ENCODE measurements around the gene FLYWCH1.

The FLYWCH1 gene

GRCh38 chr16:2955438-2955778, 43.7 kb downstream of the FLYWCH1 start:
- DNase-seq = no peak

GRCh38 chr16:2955779-2956578, 44.2 kb downstream of the FLYWCH1 start:
- no peak for DNase-seq

DNA sequence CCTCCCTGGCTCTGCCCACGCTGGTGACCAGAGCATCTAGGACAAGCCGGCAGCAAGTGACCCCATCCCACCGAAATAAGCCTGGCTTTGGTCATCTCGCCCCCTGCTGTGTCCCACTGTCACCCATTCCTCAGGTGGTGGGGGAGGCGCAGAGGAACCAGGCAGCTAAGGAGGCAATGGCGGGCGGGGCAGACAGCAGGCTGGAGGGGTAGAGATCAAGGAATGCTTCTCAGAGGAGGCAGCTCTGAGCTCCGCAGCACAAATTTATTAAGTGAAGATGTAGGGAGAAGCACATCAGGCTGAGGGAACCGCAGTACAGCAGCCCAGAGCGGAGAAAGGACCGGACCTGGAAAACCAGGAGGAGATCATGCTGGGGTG, 44.8 kb downstream of the FLYWCH1 start:
- no peak for DNase-seq

- peak; percentile 28 for DNase-seq
These were observed 47.5 kb downstream of the FLYWCH1 start for GRCh38 chr16:2959206-2959605.

GRCh38 chr16:2960183-2961010, 48.7 kb downstream of the FLYWCH1 start:
- DNase-seq = no peak

DNA sequence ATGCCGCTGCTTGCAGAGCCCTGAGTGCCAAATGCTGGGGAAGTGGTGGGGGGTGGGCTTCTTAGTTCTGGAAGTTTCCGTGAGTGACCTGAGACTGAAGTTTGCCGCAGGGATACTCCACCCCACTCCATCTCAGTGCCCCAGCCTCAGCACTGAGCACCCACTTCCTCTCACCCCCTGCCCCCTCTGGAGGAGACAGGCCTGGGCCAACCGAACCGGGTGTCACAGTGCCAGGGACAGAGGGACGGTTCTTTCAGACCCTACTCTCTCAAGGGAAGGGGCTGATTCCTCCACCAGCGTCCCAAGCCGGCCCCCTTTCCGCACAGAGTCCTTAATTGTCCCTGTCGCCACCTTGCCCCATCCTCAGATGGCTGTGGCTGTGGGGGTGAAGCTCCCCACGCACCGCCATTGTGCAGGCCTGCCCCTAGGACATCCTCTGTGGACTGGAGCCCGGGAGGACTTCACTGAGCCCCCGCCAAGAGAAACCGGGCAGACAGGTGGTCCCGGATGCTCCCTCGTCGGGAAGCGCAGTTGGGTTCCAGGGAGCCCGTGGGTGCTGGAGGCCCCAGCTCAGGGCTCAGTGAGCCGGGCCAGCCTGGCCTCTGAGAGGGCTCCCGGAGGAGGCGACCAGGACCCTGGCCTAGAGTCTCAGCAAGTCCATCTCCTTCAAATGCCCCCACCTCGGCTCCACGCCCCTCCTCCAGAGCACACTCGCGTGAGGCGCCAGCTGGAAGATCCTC, 50.8 kb downstream of the FLYWCH1 start:
- DNase-seq = no peak

DNA sequence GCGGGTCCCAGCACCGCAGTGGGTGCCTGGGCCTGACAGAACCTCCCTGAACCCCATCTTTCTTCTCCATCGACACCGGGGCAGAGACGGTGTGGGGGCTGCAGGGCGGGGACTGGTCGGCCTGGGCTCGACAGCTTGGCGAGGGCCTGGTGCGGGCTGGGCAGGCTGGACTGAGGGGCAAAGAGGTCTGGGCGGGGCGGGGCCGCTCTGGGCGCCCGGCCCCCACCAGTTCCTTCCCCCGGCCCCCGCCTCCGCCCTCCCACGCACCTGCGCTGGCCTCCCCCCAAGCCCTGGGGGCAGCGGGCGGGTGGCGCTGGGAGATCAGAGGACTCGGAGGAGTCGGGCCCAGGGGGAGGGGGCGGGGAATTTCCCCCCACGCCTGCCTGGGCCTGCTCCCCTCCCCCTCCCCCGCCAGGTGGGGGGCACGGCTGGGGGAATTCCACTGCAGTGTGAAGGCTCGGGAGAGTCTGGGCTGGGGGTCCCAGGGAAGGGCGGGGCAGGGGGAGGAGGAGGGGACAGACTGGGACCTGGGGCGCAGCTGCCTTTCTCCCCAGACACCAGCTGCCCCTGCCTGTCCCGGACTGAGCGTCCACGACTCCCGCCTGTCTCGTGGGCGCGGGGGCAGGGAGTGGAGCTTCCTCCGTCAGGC, 51.5 kb downstream of the FLYWCH1 start:
- DNase-seq = no peak

GRCh38 chr16:2963723-2964474, 52.2 kb downstream of the FLYWCH1 start, which contains the start of gene KREMEN2:
KREMEN2 (plus strand) TSS chr16:2964275; CDS start chr16:2964521, 246 bp downstream.
- DNase-seq = no peak

DNA sequence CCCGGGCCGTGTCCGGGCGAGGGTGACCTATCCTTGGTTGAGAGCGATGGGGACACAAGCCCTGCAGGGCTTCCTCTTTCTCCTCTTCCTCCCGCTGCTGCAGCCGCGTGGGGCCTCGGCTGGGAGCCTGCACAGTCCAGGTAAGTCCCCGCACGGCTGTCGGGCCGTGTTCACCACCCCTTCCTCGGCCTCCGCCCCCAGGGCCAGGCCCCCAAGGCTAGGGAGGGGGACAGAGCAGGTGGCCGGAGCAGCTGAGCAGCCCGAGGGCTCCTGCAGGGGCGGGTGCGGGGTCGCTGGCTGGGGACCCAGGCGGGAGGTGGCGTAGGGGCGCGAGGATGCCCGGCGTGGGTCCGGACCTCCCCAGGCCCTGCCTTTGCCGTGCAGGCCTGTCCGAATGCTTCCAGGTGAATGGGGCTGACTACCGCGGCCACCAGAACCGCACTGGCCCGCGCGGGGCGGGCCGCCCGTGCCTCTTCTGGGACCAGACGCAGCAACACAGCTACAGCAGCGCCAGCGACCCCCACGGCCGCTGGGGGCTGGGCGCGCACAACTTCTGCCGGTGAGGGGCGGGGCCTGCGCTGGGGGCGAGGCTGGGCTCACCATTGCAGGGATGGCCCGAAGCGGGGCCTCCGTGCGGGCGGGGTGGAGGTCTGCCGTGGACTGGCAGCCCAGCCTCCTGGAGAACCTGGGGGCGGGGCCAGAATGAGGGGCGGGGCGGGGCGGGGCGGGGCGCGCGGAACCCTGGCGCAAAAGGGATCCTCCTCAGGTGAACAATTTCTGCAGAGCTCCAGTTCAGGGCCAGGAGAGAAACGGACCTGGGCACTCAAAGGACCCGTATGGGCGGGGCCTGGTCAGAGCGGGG, 53.0 kb downstream of the FLYWCH1 start:
- peak; percentile 36 for DNase-seq

- DNase-seq = no peak
These were observed 54.5 kb downstream of the FLYWCH1 start for GRCh38 chr16:2966043-2966807.

GRCh38 chr16:2966808-2967191, 55.1 kb downstream of the FLYWCH1 start:
- no peak for DNase-seq

DNA sequence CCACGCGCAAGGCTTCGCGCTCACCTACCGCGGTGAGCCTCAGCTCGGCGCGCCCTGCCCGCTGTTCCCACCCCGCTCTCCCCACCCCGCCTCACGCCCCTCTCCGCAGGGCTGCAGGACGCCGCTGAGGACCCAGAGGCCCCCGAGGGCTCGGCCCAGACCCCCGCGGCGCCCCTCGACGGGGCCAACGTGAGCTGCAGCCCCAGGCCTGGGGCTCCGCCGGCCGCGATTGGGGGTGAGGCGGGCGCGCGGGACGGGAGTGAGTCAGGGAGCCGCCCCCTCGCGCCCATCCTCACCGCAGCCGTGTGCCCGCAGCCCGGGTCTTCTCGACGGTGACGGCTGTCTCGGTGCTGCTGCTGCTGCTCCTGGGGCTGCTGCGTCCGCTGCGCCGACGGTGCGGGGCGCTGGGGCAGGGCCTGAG, 55.5 kb downstream of the FLYWCH1 start:
- no peak for DNase-seq

DNA sequence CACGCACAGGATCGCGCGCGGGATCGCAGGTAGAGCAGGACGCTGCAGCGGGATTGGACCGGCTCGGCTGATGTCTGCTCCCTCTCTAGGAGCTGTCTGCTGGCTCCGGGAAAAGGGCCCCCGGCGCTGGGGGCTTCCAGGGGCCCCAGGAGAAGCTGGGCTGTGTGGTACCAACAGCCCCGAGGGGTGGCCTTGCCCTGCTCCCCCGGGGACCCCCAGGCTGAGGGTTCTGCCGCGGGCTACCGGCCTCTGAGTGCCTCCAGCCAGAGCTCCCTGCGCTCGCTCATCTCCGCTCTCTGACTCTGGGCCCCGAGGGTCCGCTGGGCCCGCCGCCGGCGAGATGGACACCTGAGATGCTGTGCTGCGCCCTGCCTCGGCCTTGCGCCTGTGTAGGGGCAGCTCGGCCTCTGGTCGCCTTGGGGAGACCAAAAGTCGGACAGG, 56.0 kb downstream of the FLYWCH1 start:
- DNase-seq = no peak

DNA sequence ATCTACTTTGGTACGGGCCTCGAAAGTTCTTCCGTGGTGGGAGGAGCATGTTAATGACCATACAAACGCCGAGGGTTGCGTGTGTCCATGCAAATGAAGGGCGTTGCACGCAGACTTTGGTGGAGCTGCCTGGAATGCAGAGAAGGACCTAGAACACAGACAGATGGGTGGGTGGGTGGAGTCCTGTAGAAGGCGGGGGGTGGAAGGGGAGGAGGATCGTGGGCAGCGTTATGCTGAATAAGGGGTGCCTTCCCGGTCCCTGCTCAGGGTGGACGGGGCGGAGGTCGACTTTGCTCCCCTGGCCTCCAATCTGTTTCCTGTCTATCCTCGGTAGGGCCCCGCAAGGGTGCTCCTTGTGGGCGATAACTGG, 56.6 kb downstream of the FLYWCH1 start:
- no peak for DNase-seq

- peak; percentile 82 for DNase-seq
These were observed 57.2 kb downstream of the FLYWCH1 start, which contains the start of gene PAQR4 for GRCh38 chr16:2968738-2969544. PAQR4 (plus strand) TSS chr16:2969348; CDS start chr16:2969675, 327 bp downstream.

DNA sequence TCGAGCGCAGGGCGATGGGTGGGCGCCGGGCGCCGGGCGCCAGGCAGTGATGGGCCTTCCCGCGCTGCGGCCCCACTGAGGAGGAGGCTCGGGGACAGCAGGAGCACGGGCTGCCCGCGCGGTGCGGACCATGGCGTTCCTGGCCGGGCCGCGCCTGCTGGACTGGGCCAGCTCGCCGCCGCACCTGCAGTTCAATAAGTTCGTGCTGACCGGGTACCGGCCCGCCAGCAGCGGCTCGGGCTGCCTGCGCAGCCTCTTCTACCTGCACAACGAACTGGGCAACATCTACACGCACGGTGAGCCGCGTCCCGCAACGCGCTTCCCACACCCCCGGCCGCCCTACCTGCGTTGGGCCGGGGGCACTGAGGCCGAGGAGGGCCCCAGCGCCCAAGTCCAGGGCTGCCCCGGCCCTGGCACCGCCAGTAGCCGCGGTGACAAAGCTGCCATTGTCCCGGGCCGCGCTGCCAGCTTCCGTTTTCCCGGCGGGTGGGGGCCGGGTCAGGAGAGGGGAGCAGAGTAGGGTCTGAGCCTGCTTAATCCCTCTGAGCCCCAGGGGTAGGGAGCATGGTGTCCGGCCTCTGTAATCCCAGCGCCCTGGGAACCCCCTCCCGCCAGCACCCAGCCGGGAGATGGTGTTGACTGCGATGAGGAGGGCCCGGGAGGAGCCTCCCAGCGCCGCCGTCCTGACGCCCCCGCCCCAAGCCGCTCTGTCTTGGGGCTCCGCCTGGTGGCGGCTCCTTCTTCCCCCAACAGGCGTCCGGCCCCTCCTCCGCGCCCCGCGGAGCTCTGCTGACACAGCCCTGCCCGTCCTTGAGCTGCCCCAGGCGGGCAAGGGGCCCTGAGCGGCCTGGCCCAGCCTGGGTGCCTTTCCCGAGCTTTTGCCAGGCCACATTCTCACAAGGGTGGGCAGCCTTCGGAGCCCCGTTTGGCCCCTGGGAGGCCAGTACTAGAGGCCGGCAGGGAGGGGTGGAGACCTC, 58.1 kb downstream of the FLYWCH1 start:
- DNase-seq = no peak

GRCh38 chr16:2970563-2970962, 58.8 kb downstream of the FLYWCH1 start:
- no peak for DNase-seq

All from NCI-H2029 (cell line).